ENCODE data around the gene TMEM37. TPM values are rescaled to one million over a fixed set of nuclear protein-coding genes. Genes with fewer than 3 reads are reported as not detected.

Gene TMEM37
- polyA plus RNA-seq, 1 of the 3 experiments (the other 2 are of a cell fraction): 0.25 TPM

DNA sequence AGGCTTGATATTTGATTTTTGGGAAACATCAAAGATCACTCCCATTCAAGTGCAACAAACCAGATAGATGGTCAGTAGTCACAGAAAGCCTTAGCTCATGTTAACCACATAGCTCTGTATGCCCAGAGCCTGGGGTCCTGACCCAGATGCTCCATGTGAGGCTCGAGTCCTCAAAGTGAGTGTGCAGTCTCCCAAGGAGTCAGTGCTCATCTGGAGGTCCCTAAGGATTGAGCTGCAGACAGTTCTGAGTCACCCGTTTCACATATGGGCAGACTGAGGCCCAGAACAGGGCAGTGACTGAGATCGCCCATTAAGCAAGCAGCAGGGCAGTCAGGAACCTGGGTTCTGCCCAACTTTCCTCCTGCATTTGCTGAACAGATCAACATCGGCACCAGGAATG is 9.2 kb downstream of the TMEM37 start:
- TF ChIP-seq FOSL2 (IDR thresholded peaks at IDR 0.05; ENCODE audit: borderline replicate concordance, low read depth) (no peak), CHD2 (IDR thresholded peaks at IDR 0.05; ENCODE audit: low read length, partially characterized antibody) (no peak), NRF1 (IDR thresholded peaks at IDR 0.05; ENCODE audit: low read depth, low read length) (no peak)
- DNase-seq: no peak
- H3K9me2 ChIP-seq: no peaks in the 10 kb centered on the region
- H3K27me3 ChIP-seq (ENCODE audit: insufficient read depth): peaks cover 14% of the 10 kb centered on the region; the same call in 1 of the 2 replicates
- no peaks in the 10 kb centered on the region for H3K9me3 ChIP-seq
- no peak overlapping the region for H3K27ac ChIP-seq (ENCODE audit: low read depth in 2 of 2, low read length in 1 of 2)
- WGBS (ENCODE audit: low lambda C conversion rate): 69% methylated on average over 4 of the region's 4 CpGs
- no peak overlapping the region for H2AFZ ChIP-seq (ENCODE audit: low read depth)
- H3K4me1 ChIP-seq (ENCODE audit: control insufficient read depth in 1 of 2, insufficient read depth in 2 of 2, low read depth in 1 of 2, low read length in 1 of 2): peaks cover 0 to 6% of the 10 kb centered on the region in 2 experiments; a peak in 1 of 4 replicates
- no peak overlapping the region for H3K9ac ChIP-seq
- ChIA-PET CTCF (interaction anchor here (0.7 to 3.5 kb wide), 5 partner anchors 9 to 36 kb away, joined by 3 to 18 read pairs (median 5); no protein-coding TSS in a partner anchor), POLR2A (no interaction called here)
- H3K36me3 ChIP-seq (replicated peaks in 1 of 2; ENCODE audit: control insufficient read depth in 1 of 2, insufficient read depth in 2 of 2, low read length in 1 of 2): no peaks in the 10 kb centered on the region
- no peaks in the 10 kb centered on the region for H3F3A ChIP-seq (replicated peaks; ENCODE audit: insufficient read depth)
- H4K20me1 ChIP-seq (ENCODE audit: insufficient read depth): no peaks in the 10 kb centered on the region
- no peak overlapping the region for H3K4me2 ChIP-seq
- no peaks in the 10 kb centered on the region for H3K79me2 ChIP-seq (ENCODE audit: insufficient read depth)
- no peak overlapping the region for H3K4me3 ChIP-seq (ENCODE audit: low read depth in 2 of 2, low read length in 1 of 2)

GRCh38 chr2:119441376-119442225 is 9.9 kb downstream of the TMEM37 start:
- no peak for DNase-seq
- Histone ChIP-seq H3K4me1 (ENCODE audit: control insufficient read depth in 1 of 2, insufficient read depth in 2 of 2, low read depth in 1 of 2, low read length in 1 of 2) (peaks cover 0 to 6% of the 10 kb centered on the region in 2 experiments; a peak in 1 of 4 replicates), H3K36me3 (replicated peaks in 1 of 2; ENCODE audit: control insufficient read depth in 1 of 2, insufficient read depth in 2 of 2, low read length in 1 of 2) (no peaks in the 10 kb centered on the region), H3K27ac (ENCODE audit: low read depth in 2 of 2, low read length in 1 of 2) (no peak overlapping the region), H3K9me2 (no peaks in the 10 kb centered on the region), H3K9me3 (no peaks in the 10 kb centered on the region), H3K79me2 (ENCODE audit: insufficient read depth) (no peaks in the 10 kb centered on the region), H3K4me2 (no peak overlapping the region), H3K27me3 (ENCODE audit: insufficient read depth) (peaks cover 9% of the 10 kb centered on the region; the same call in 1 of the 2 replicates), H4K20me1 (ENCODE audit: insufficient read depth) (no peaks in the 10 kb centered on the region), H3K9ac (no peak overlapping the region), H3F3A (replicated peaks; ENCODE audit: insufficient read depth) (no peaks in the 10 kb centered on the region), H2AFZ (ENCODE audit: low read depth) (no peak overlapping the region), H3K4me3 (ENCODE audit: low read depth in 2 of 2, low read length in 1 of 2) (no peak overlapping the region)
- POLR2A ChIA-PET: no interaction called here
- TF ChIP-seq, protein P1, sequence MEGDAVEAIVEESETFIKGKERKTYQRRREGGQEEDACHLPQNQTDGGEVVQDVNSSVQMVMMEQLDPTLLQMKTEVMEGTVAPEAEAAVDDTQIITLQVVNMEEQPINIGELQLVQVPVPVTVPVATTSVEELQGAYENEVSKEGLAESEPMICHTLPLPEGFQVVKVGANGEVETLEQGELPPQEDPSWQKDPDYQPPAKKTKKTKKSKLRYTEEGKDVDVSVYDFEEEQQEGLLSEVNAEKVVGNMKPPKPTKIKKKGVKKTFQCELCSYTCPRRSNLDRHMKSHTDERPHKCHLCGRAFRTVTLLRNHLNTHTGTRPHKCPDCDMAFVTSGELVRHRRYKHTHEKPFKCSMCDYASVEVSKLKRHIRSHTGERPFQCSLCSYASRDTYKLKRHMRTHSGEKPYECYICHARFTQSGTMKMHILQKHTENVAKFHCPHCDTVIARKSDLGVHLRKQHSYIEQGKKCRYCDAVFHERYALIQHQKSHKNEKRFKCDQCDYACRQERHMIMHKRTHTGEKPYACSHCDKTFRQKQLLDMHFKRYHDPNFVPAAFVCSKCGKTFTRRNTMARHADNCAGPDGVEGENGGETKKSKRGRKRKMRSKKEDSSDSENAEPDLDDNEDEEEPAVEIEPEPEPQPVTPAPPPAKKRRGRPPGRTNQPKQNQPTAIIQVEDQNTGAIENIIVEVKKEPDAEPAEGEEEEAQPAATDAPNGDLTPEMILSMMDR (IDR thresholded peaks at IDR 0.05): no peak
- no peak for TF ChIP-seq GATA2 (CRISPR knock-in tag; IDR thresholded peaks at IDR 0.05)
- TF ChIP-seq IRF3 (IDR thresholded peaks at IDR 0.05; ENCODE audit: low read depth, low read length): no peak
- TF ChIP-seq, protein P2, sequence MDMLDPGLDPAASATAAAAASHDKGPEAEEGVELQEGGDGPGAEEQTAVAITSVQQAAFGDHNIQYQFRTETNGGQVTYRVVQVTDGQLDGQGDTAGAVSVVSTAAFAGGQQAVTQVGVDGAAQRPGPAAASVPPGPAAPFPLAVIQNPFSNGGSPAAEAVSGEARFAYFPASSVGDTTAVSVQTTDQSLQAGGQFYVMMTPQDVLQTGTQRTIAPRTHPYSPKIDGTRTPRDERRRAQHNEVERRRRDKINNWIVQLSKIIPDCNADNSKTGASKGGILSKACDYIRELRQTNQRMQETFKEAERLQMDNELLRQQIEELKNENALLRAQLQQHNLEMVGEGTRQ (IDR thresholded peaks at IDR 0.05; ENCODE audit: borderline replicate concordance, low read depth, low read length): no peak
- no peak for TF ChIP-seq TCF12 (IDR thresholded peaks at IDR 0.05)
- TF ChIP-seq FOXJ3 (CRISPR knock-in tag; IDR thresholded peaks at IDR 0.05): no peak
- TF ChIP-seq NRF1 (IDR thresholded peaks at IDR 0.05; ENCODE audit: low read depth, low read length): no peak
- TF ChIP-seq YY1 (IDR thresholded peaks at IDR 0.05; ENCODE audit: low read depth): no peak
- TF ChIP-seq, protein P3, sequence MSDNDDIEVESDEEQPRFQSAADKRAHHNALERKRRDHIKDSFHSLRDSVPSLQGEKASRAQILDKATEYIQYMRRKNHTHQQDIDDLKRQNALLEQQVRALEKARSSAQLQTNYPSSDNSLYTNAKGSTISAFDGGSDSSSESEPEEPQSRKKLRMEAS (IDR thresholded peaks at IDR 0.05; ENCODE audit: low read depth): no peak
- CTCF ChIA-PET: interaction anchor here (0.8 to 2.6 kb wide), 3 partner anchors 21 to 76 kb away, joined by 3 to 17 read pairs (median 3); no protein-coding TSS in a partner anchor
- WGBS (ENCODE audit: low lambda C conversion rate): 48% methylated on average over 7 of the region's 8 CpGs

Data from SK-N-SH (cell line).